ENCODE results near the gene RBM20. TPM values are rescaled to one million over a fixed set of nuclear protein-coding genes. Genes with fewer than 3 reads are reported as not detected.
"Not testable (repeated sequence)": the region's sequence is repeated elsewhere in the genome, so short reads cannot be mapped to it uniquely, and the experiment has no call there.

Gene RBM20
- total RNA-seq, 1 donor from 2014 or later, result 0.32 TPM

- no peak overlapping the region for H3K4me3 ChIP-seq
- H2AFZ ChIP-seq (replicated peaks), result peak overlapping the region; percentile 8
- Mint-ChIP-seq H3K4me1 (peaks cover 45% of the 10 kb centered on the region), H3K9me3 (no peaks in the 10 kb centered on the region), H3K4me3 (no peak overlapping the region), H3K27me3 (ENCODE audit: insufficient read depth, low read depth) (peaks cover 2% of the 10 kb centered on the region), H3K36me3 (no peaks in the 10 kb centered on the region), H3K27ac (peak overlapping the region; percentile 64)
- H3K9me3 ChIP-seq (ENCODE audit: low read depth), result no peaks in the 10 kb centered on the region
- no peaks in the 10 kb centered on the region for H3K36me3 ChIP-seq
- no peaks in the 10 kb centered on the region for H3K27me3 ChIP-seq
- no peak overlapping the region for H3K9ac ChIP-seq
- peak overlapping the region; percentile 22 for H3K4me2 ChIP-seq
- DNase-seq (ENCODE audit: low spot score), result peak; percentile 68
- H4K20me1 ChIP-seq (ENCODE audit: low read depth), result no peaks in the 10 kb centered on the region
- no peak for TF ChIP-seq EZH2phosphoT487 (IDR thresholded peaks at IDR 0.05)
- no peak for TF ChIP-seq EZH2 (IDR thresholded peaks at IDR 0.05)
- TF ChIP-seq, protein P1, sequence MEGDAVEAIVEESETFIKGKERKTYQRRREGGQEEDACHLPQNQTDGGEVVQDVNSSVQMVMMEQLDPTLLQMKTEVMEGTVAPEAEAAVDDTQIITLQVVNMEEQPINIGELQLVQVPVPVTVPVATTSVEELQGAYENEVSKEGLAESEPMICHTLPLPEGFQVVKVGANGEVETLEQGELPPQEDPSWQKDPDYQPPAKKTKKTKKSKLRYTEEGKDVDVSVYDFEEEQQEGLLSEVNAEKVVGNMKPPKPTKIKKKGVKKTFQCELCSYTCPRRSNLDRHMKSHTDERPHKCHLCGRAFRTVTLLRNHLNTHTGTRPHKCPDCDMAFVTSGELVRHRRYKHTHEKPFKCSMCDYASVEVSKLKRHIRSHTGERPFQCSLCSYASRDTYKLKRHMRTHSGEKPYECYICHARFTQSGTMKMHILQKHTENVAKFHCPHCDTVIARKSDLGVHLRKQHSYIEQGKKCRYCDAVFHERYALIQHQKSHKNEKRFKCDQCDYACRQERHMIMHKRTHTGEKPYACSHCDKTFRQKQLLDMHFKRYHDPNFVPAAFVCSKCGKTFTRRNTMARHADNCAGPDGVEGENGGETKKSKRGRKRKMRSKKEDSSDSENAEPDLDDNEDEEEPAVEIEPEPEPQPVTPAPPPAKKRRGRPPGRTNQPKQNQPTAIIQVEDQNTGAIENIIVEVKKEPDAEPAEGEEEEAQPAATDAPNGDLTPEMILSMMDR (IDR thresholded peaks at IDR 0.05), result no peak
- H3K4me1 ChIP-seq, result peaks cover 36% of the 10 kb centered on the region
- H3F3A ChIP-seq (ENCODE audit: low read depth), result peaks cover 6% of the 10 kb centered on the region
- no peaks in the 10 kb centered on the region for H3K79me2 ChIP-seq (ENCODE audit: low read depth)
- H3K27ac ChIP-seq, result no peak overlapping the region
Measured at GRCh38 chr10:110865186-110865808, 221.2 kb downstream of the RBM20 start.

DNA sequence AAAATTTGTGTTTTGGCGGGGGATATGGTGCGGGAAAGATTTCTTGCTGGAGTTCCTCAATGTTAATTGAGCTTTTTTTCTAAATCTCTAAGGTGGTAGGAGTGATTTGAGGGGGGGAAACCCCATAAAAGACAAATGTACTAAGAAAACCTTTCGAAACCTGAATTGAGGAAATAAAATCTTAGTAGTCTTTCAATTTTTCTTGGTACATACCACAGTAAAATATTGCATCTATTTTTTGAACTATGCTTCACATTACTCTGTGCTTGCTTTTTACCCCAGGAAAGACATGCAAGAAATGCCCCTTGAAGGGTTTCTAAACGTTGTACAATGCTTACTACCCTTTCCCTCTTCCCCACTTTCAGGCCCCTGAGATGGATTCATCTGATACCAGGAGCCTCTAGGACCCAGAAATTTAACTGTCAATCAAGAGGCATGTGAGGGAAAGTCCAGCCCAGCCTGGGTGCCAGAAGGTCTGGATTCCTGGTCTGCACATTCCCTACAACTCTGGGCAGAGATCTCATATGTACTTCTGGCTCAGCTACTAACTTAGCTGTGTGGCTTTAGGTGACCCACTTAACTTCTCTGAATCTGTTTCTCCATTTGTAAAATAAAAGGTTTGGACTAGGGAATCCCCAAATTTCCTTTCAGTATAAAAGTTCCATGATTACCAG is 221.8 kb downstream of the RBM20 start:
- Histone ChIP-seq H3K27ac (no peak overlapping the region), H3F3A (ENCODE audit: low read depth) (peaks cover 6% of the 10 kb centered on the region), H3K9ac (no peak overlapping the region), H3K4me2 (peak overlapping the region; percentile 22), H3K9me3 (ENCODE audit: low read depth) (no peaks in the 10 kb centered on the region), H3K4me1 (peaks cover 39% of the 10 kb centered on the region), H3K36me3 (no peaks in the 10 kb centered on the region), H2AFZ (replicated peaks) (peak overlapping the region; percentile 8), H4K20me1 (ENCODE audit: low read depth) (no peaks in the 10 kb centered on the region), H3K79me2 (ENCODE audit: low read depth) (no peaks in the 10 kb centered on the region), H3K27me3 (no peaks in the 10 kb centered on the region), H3K4me3 (no peak overlapping the region)
- no peaks in the 10 kb centered on the region for H3K36me3 Mint-ChIP-seq
- no peak for DNase-seq (ENCODE audit: low spot score)
- H3K9me3 Mint-ChIP-seq, result no peaks in the 10 kb centered on the region
- no peak overlapping the region for H3K4me3 Mint-ChIP-seq
- peaks cover 51% of the 10 kb centered on the region for H3K4me1 Mint-ChIP-seq
- peaks cover 2% of the 10 kb centered on the region for H3K27me3 Mint-ChIP-seq (ENCODE audit: insufficient read depth, low read depth)
- TF ChIP-seq, protein P1 (IDR thresholded peaks at IDR 0.05), result no peak
- TF ChIP-seq EZH2phosphoT487 (IDR thresholded peaks at IDR 0.05), result no peak
- TF ChIP-seq EZH2 (IDR thresholded peaks at IDR 0.05), result no peak
- peak overlapping the region; percentile 64 for H3K27ac Mint-ChIP-seq

GRCh38 chr10:110867011-110867806 is 223.1 kb downstream of the RBM20 start:
- peaks cover 43% of the 10 kb centered on the region for H3K4me1 ChIP-seq
- Mint-ChIP-seq H3K4me1 (peaks cover 56% of the 10 kb centered on the region), H3K27ac (peak overlapping the region; percentile 61)
- H3K4me3 Mint-ChIP-seq; H3K9me3 ChIP-seq (ENCODE audit: low read depth); H3K36me3 ChIP-seq; H3K27me3 ChIP-seq; H3K9ac ChIP-seq; H3K4me3 ChIP-seq; H3K9me3 Mint-ChIP-seq; DNase-seq (ENCODE audit: low spot score); H3K4me2 ChIP-seq; H3K27me3 Mint-ChIP-seq (ENCODE audit: insufficient read depth, low read depth); H3K27ac ChIP-seq; H4K20me1 ChIP-seq (ENCODE audit: low read depth); H3K36me3 Mint-ChIP-seq; H3K79me2 ChIP-seq (ENCODE audit: low read depth): not testable (repeated sequence)
- H3F3A ChIP-seq (ENCODE audit: low read depth), result peaks cover 16% of the 10 kb centered on the region
- H2AFZ ChIP-seq (replicated peaks), result peak overlapping the region; percentile 58

All from neural progenitor cell (in vitro differentiated cells).